GM23338 (cell line): Measurements from ENCODE around the gene KRTAP5-4. TPM values are rescaled to one million over a fixed set of nuclear protein-coding genes. Genes with fewer than 3 reads are reported as not detected.

Experiments used
- ATAC-seq: fragments of 200-7000 bp; cut with Tn5 transposase; 3 replicates; pipeline ENCODE4 v1.9.1; 2020
- DNase-seq: peaks from one replicate; pipeline ENCODE4 v3.0.0-alpha.2; 2015; ENCODE audit warnings: low spot score
- H2AFZ ChIP-seq: fragments of 200-600 bp; sonication (generic); 2 replicates; pipeline ENCODE4 v1.8.0; 2016; ENCODE audit warnings: antibody characterized with exemption, mild to moderate bottlenecking, moderate library complexity
- H3F3A ChIP-seq: fragments of 200-600 bp; sonication (generic); replicated peaks from 2 replicates; pipeline ENCODE4 v1.8.0; 2017; ENCODE audit warnings: antibody characterized with exemption, mixed run types, low read depth
- H3K27ac ChIP-seq: fragments of 200-600 bp; sonication (generic); 2 replicates; pipeline ENCODE4 v1.6.1; 2016; ENCODE audit warnings: low read depth
- H3K27me3 ChIP-seq: fragments of 200-600 bp; sonication (generic); 2 replicates; pipeline ENCODE4 v1.8.0; 2016; ENCODE audit warnings: mild to moderate bottlenecking, mixed run types, moderate library complexity; ENCODE audit not compliant: insufficient read depth
- H3K36me3 ChIP-seq: fragments of 200-600 bp; sonication (generic); 2 replicates; pipeline ENCODE4 v1.8.0; 2016; ENCODE audit warnings: mild to moderate bottlenecking; ENCODE audit not compliant: insufficient read depth
- H3K4me1 ChIP-seq: fragments of 200-600 bp; sonication (generic); 2 replicates; pipeline ENCODE4 v1.8.0; 2016; ENCODE audit warnings: mild to moderate bottlenecking, moderate library complexity; ENCODE audit not compliant: insufficient read depth
- H3K4me2 ChIP-seq: fragments of 200-600 bp; sonication (generic); 2 replicates; pipeline ENCODE4 v1.7.1; 2017; ENCODE audit warnings: mixed run types
- H3K4me3 ChIP-seq: fragments of 200-600 bp; sonication (generic); 2 replicates; pipeline ENCODE4 v1.6.1; 2016; ENCODE audit warnings: mixed run types
- H3K79me2 ChIP-seq: fragments of 200-600 bp; sonication (generic); replicated peaks from 2 replicates; pipeline ENCODE4 v1.8.0; 2017; ENCODE audit warnings: mild to moderate bottlenecking; ENCODE audit not compliant: insufficient read depth
- H3K9me2 ChIP-seq: fragments of 200-600 bp; sonication (generic); 2 replicates; pipeline ENCODE4 v1.8.0; 2017; ENCODE audit not compliant: insufficient read depth
- H4K20me1 ChIP-seq: fragments of 200-600 bp; sonication (generic); replicated peaks from 2 replicates; pipeline ENCODE4 v1.8.0; 2017; ENCODE audit warnings: mild to moderate bottlenecking; ENCODE audit not compliant: insufficient read depth
- H3K27ac Mint-ChIP-seq: 2 replicates; pipeline ENCODE4 v1.8.0; 2020; ENCODE audit warnings: inconsistent platforms, mild to moderate bottlenecking, moderate library complexity, mixed read lengths
- H3K27me3 Mint-ChIP-seq: 3 replicates; pipeline ENCODE4 v1.8.0; 2022; ENCODE audit warnings: low read depth, mild to moderate bottlenecking, moderate library complexity, mixed read lengths, inconsistent platforms; ENCODE audit not compliant: insufficient read depth, poor library complexity
- H3K36me3 Mint-ChIP-seq: 3 replicates; pipeline ENCODE4 v1.8.0; 2021; ENCODE audit warnings: low read depth, mild to moderate bottlenecking, inconsistent platforms, moderate library complexity, mixed read lengths
- H3K4me1 Mint-ChIP-seq: 3 replicates; pipeline ENCODE4 v1.8.0; 2020; ENCODE audit warnings: mild to moderate bottlenecking, inconsistent platforms, mixed read lengths
- H3K4me3 Mint-ChIP-seq: 3 replicates; pipeline ENCODE4 v1.8.0; 2021; ENCODE audit warnings: moderate library complexity, mild to moderate bottlenecking, inconsistent platforms, mixed read lengths
- H3K9me3 Mint-ChIP-seq: 3 replicates; pipeline ENCODE4 v1.8.0; 2020; ENCODE audit warnings: moderate library complexity, mild to moderate bottlenecking, inconsistent platforms, mixed read lengths
- CREB1 ChIP-seq: fragments of 250-450 bp; sonication (Bioruptor Pico); IDR thresholded peaks from 2 replicates; pipeline ENCODE4 v1.5.0; 2020; ENCODE audit warnings: low read depth, mild to moderate bottlenecking, moderate library complexity
- EZH2 ChIP-seq: fragments of 200-600 bp; sonication (generic); IDR thresholded peaks from one replicate; pipeline ENCODE4 v1.8.0; 2017; ENCODE audit warnings: antibody characterized with exemption, mild to moderate bottlenecking, low read depth; ENCODE audit not compliant: unreplicated experiment
- EZH2phosphoT487 ChIP-seq: fragments of 200-600 bp; sonication (generic); IDR thresholded peaks from one replicate; pipeline ENCODE4 v1.8.1; 2018; ENCODE audit warnings: antibody characterized with exemption; ENCODE audit not compliant: unreplicated experiment
- JUNB ChIP-seq: IDR thresholded peaks from one replicate; pipeline ENCODE4 v1.6.1; 2016; ENCODE audit warnings: antibody characterized with exemption; ENCODE audit not compliant: unreplicated experiment
- NANOG ChIP-seq: IDR thresholded peaks from 2 replicates; pipeline ENCODE4 v1.6.1; 2016; ENCODE audit warnings: antibody characterized with exemption, borderline replicate concordance
- POLR2AphosphoS5 ChIP-seq: IDR thresholded peaks from 2 replicates; pipeline ENCODE4 v1.6.1; 2016; ENCODE audit warnings: antibody characterized with exemption, low read depth
- STAT1 ChIP-seq: IDR thresholded peaks from one replicate; pipeline ENCODE4 v1.6.1; 2016; ENCODE audit warnings: antibody characterized with exemption; ENCODE audit not compliant: unreplicated experiment
- ZNF114 ChIP-seq: fragments of 250-450 bp; sonication (Bioruptor Pico); IDR thresholded peaks from 2 replicates; pipeline ENCODE4 v1.5.0; 2020; ENCODE audit warnings: mild to moderate bottlenecking, moderate library complexity
- ZNF331 ChIP-seq: fragments of 250-450 bp; sonication (Bioruptor Pico); IDR thresholded peaks from 2 replicates; pipeline ENCODE4 v1.5.0; 2020; ENCODE audit warnings: low read depth, mild to moderate bottlenecking, moderate library complexity
- polyA plus RNA-seq: library from polyadenylated mRNA; unstranded; fragments of >200 nt; fragmentation: Nextera tagmentation; extraction: Ambion mirVana; gene quantifications from 2 replicates; pipeline ENCODE4 v1.2.1, GENCODE V29; 2016
- total RNA-seq: library from RNA; depleted of rRNA; stranded (reverse); fragments of >200 nt; shearing (Covaris generic); gene quantifications from 2 replicates; pipeline ENCODE4 v1.2.3, GENCODE V29; 2014
- TF ChIP-seq, protein P1 (sequence below), 2 experiments: fragments of 200-600 bp in 1 of 2; sonication (generic) in 1 of 2; conservative IDR thresholded peaks; 2 replicates each; pipeline versions ENCODE4 v1.5.1 to v1.6.1; 2016 to 2017; ENCODE audit warnings: antibody characterized with exemption in 2 of 2, low read depth in 2 of 2, mild to moderate bottlenecking in 2 of 2, moderate library complexity in 1 of 2
- TF ChIP-seq, protein P2 (sequence below): fragments of 250-450 bp; sonication (Bioruptor Pico); IDR thresholded peaks from 2 replicates; pipeline ENCODE4 v1.5.0; 2020; ENCODE audit warnings: mild to moderate bottlenecking, moderate library complexity
- TF ChIP-seq, protein P3 (sequence below): IDR thresholded peaks from one replicate; pipeline ENCODE4 v1.6.1; 2018; ENCODE audit warnings: antibody characterized with exemption; ENCODE audit not compliant: unreplicated experiment
- TF ChIP-seq, protein P4 (sequence below): IDR thresholded peaks from 2 replicates; pipeline ENCODE4 v1.6.1; 2016; ENCODE audit warnings: antibody characterized with exemption

KRTAP5-4 gene
- total and polyA plus RNA-seq, 2 experiments from 2014 or later = not detected

DNA sequence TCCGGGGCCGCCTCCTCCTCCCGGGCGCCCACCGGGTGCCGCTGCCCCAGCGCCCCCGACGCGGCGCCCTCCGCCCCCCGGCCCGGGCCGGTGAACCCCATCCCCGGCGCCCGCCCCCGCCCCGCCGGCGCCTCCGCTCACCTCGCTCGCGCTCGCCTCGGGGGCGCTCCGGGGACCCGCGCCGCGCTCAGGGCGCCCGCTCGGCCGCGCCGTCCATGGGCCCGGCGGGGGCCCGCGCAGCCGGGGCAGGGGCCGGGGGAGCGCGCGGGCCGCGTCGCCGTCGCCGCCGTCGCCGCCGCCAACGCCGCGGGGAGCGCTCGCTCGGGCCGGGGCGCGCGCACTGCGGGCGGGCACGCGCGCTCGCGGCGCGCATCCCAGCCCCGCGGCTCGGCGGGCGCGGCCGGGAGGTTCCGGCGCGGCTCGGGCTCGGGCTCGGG, 50.2 kb downstream of the KRTAP5-4 start:
- Histone ChIP-seq H3F3A (peaks cover 8% of the 10 kb centered on the region; the same call in 1 of the 2 replicates), H3K27ac (no peak overlapping the region), H3K4me3 (peak overlapping the region; percentile 58), H3K4me1 (peaks cover 32% of the 10 kb centered on the region), H3K27me3 (peaks cover 63% of the 10 kb centered on the region), H2AFZ (no peak overlapping the region), H3K9me2 (no peaks in the 10 kb centered on the region), H4K20me1 (no peaks in the 10 kb centered on the region), H3K4me2 (0 out of 2 replicates have a peak overlapping the region, but pooled peaks have one; percentile 86), H3K79me2 (no peaks in the 10 kb centered on the region), H3K36me3 (no peaks in the 10 kb centered on the region)
- TF ChIP-seq CREB1 = no peak
- TF ChIP-seq STAT1 = no peak
- no peak for TF ChIP-seq EZH2
- TF ChIP-seq, protein P1, sequence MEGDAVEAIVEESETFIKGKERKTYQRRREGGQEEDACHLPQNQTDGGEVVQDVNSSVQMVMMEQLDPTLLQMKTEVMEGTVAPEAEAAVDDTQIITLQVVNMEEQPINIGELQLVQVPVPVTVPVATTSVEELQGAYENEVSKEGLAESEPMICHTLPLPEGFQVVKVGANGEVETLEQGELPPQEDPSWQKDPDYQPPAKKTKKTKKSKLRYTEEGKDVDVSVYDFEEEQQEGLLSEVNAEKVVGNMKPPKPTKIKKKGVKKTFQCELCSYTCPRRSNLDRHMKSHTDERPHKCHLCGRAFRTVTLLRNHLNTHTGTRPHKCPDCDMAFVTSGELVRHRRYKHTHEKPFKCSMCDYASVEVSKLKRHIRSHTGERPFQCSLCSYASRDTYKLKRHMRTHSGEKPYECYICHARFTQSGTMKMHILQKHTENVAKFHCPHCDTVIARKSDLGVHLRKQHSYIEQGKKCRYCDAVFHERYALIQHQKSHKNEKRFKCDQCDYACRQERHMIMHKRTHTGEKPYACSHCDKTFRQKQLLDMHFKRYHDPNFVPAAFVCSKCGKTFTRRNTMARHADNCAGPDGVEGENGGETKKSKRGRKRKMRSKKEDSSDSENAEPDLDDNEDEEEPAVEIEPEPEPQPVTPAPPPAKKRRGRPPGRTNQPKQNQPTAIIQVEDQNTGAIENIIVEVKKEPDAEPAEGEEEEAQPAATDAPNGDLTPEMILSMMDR (conservative IDR thresholded peaks at IDR 0.05; ENCODE audit: low read depth in 2 of 2) = no peak
- TF ChIP-seq, protein P2, sequence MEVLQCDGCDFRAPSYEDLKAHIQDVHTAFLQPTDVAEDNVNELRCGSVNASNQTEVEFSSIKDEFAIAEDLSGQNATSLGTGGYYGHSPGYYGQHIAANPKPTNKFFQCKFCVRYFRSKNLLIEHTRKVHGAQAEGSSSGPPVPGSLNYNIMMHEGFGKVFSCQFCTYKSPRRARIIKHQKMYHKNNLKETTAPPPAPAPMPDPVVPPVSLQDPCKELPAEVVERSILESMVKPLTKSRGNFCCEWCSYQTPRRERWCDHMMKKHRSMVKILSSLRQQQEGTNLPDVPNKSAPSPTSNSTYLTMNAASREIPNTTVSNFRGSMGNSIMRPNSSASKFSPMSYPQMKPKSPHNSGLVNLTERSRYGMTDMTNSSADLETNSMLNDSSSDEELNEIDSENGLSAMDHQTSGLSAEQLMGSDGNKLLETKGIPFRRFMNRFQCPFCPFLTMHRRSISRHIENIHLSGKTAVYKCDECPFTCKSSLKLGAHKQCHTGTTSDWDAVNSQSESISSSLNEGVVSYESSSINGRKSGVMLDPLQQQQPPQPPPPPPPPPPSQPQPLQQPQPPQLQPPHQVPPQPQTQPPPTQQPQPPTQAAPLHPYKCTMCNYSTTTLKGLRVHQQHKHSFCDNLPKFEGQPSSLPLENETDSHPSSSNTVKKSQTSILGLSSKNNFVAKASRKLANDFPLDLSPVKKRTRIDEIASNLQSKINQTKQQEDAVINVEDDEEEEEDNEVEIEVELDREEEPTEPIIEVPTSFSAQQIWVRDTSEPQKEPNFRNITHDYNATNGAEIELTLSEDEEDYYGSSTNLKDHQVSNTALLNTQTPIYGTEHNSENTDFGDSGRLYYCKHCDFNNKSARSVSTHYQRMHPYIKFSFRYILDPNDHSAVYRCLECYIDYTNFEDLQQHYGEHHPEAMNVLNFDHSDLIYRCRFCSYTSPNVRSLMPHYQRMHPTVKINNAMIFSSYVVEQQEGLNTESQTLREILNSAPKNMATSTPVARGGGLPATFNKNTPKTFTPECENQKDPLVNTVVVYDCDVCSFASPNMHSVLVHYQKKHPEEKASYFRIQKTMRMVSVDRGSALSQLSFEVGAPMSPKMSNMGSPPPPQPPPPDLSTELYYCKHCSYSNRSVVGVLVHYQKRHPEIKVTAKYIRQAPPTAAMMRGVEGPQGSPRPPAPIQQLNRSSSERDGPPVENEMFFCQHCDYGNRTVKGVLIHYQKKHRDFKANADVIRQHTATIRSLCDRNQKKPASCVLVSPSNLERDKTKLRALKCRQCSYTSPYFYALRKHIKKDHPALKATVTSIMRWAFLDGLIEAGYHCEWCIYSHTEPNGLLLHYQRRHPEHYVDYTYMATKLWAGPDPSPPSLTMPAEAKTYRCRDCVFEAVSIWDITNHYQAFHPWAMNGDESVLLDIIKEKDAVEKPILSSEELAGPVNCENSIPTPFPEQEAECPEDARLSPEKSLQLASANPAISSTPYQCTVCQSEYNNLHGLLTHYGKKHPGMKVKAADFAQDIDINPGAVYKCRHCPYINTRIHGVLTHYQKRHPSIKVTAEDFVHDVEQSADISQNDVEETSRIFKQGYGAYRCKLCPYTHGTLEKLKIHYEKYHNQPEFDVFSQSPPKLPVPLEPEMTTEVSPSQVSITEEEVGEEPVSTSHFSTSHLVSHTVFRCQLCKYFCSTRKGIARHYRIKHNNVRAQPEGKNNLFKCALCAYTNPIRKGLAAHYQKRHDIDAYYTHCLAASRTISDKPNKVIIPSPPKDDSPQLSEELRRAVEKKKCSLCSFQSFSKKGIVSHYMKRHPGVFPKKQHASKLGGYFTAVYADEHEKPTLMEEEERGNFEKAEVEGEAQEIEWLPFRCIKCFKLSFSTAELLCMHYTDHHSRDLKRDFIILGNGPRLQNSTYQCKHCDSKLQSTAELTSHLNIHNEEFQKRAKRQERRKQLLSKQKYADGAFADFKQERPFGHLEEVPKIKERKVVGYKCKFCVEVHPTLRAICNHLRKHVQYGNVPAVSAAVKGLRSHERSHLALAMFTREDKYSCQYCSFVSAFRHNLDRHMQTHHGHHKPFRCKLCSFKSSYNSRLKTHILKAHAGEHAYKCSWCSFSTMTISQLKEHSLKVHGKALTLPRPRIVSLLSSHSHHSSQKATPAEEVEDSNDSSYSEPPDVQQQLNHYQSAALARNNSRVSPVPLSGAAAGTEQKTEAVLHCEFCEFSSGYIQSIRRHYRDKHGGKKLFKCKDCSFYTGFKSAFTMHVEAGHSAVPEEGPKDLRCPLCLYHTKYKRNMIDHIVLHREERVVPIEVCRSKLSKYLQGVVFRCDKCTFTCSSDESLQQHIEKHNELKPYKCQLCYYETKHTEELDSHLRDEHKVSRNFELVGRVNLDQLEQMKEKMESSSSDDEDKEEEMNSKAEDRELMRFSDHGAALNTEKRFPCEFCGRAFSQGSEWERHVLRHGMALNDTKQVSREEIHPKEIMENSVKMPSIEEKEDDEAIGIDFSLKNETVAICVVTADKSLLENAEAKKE (CRISPR knock-in tag) = no peak
- TF ChIP-seq, protein P3, sequence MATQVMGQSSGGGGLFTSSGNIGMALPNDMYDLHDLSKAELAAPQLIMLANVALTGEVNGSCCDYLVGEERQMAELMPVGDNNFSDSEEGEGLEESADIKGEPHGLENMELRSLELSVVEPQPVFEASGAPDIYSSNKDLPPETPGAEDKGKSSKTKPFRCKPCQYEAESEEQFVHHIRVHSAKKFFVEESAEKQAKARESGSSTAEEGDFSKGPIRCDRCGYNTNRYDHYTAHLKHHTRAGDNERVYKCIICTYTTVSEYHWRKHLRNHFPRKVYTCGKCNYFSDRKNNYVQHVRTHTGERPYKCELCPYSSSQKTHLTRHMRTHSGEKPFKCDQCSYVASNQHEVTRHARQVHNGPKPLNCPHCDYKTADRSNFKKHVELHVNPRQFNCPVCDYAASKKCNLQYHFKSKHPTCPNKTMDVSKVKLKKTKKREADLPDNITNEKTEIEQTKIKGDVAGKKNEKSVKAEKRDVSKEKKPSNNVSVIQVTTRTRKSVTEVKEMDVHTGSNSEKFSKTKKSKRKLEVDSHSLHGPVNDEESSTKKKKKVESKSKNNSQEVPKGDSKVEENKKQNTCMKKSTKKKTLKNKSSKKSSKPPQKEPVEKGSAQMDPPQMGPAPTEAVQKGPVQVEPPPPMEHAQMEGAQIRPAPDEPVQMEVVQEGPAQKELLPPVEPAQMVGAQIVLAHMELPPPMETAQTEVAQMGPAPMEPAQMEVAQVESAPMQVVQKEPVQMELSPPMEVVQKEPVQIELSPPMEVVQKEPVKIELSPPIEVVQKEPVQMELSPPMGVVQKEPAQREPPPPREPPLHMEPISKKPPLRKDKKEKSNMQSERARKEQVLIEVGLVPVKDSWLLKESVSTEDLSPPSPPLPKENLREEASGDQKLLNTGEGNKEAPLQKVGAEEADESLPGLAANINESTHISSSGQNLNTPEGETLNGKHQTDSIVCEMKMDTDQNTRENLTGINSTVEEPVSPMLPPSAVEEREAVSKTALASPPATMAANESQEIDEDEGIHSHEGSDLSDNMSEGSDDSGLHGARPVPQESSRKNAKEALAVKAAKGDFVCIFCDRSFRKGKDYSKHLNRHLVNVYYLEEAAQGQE = no peak
- no peak for TF ChIP-seq ZNF331 (CRISPR knock-in tag)
- no peak for TF ChIP-seq EZH2phosphoT487
- TF ChIP-seq NANOG = no peak
- TF ChIP-seq, protein P4, sequence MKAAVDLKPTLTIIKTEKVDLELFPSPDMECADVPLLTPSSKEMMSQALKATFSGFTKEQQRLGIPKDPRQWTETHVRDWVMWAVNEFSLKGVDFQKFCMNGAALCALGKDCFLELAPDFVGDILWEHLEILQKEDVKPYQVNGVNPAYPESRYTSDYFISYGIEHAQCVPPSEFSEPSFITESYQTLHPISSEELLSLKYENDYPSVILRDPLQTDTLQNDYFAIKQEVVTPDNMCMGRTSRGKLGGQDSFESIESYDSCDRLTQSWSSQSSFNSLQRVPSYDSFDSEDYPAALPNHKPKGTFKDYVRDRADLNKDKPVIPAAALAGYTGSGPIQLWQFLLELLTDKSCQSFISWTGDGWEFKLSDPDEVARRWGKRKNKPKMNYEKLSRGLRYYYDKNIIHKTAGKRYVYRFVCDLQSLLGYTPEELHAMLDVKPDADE = no peak
- no peak for TF ChIP-seq JUNB
- TF ChIP-seq POLR2AphosphoS5 = no peak
- no peak for TF ChIP-seq ZNF114
- Mint-ChIP-seq H3K4me1 (peaks cover 21% of the 10 kb centered on the region), H3K27ac (no peak overlapping the region), H3K9me3 (no peaks in the 10 kb centered on the region), H3K36me3 (no peaks in the 10 kb centered on the region), H3K4me3 (no peak overlapping the region), H3K27me3 (peaks cover 55% of the 10 kb centered on the region)
- ATAC-seq (no peak), DNase-seq (no peak)
